Caco-2 (cell line): Measurements from ENCODE around the gene MCUB. TPM values are rescaled to one million over a fixed set of nuclear protein-coding genes. Genes with fewer than 3 reads are reported as not detected.

Experiments
- BruUV-seq: library from RNA; stranded (reverse); fragments of 400-500 nt; replicated peaks from 2 replicates; lab custom pipeline; 2021; lab: Mats Ljungman, UMichigan
- CTCF ChIA-PET: fragments of 300-600 bp; sonication (Branson Sonifier 250); formaldehyde crosslinking; loops from one replicate; lab custom pipeline; 2022; ENCODE audit warnings: antibody characterized with exemption; lab: Charles Lee
- POLR2A ChIA-PET: fragments of 300-600 bp; sonication (Branson Sonifier 250); formaldehyde crosslinking; loops from one replicate; lab custom pipeline; 2022; ENCODE audit warnings: antibody characterized with exemption; lab: Charles Lee
- DNase-seq, 2 experiments: peaks; one replicate each; pipeline versions ENCODE4 v3.0.0 to v3.0.0-alpha.2; 2020 to 2022
- H3K27me3 ChIP-seq: replicated peaks from 2 replicates; pipeline ENCODE4 v1.6.0; 2011; ENCODE audit warnings: low read length; ENCODE audit not compliant: control insufficient read depth, insufficient read depth
- H3K36me3 ChIP-seq: 2 replicates; pipeline ENCODE4 v1.5.1; 2011; ENCODE audit warnings: low read length; ENCODE audit not compliant: control insufficient read depth, insufficient read depth
- H3K4me1 ChIP-seq: fragments of 250-450 bp; sonication (Bioruptor Pico); 2 replicates; pipeline ENCODE4 v1.5.1; 2020; ENCODE audit warnings: mild to moderate bottlenecking
- H3K4me3 ChIP-seq: 2 replicates; pipeline ENCODE4 v1.5.1; 2011; ENCODE audit warnings: low read depth, mild to moderate bottlenecking, control low read depth, low read length
- H3K9me3 ChIP-seq: fragments of 250-450 bp; sonication (Bioruptor Pico); 2 replicates; pipeline ENCODE4 v1.5.1; 2020; ENCODE audit warnings: mild to moderate bottlenecking, moderate library complexity
- H3K27ac Mint-ChIP-seq: one replicate; pipeline ENCODE4 v1.8.0; 2022; ENCODE audit warnings: mixed read lengths; ENCODE audit not compliant: unreplicated experiment
- H3K27me3 Mint-ChIP-seq: one replicate; pipeline ENCODE4 v1.8.0; 2022; ENCODE audit warnings: mixed read lengths; ENCODE audit not compliant: insufficient read depth, unreplicated experiment
- H3K36me3 Mint-ChIP-seq: one replicate; pipeline ENCODE4 v1.8.0; 2022; ENCODE audit warnings: mild to moderate bottlenecking, mixed read lengths; ENCODE audit not compliant: insufficient read depth, unreplicated experiment
- H3K4me1 Mint-ChIP-seq: one replicate; pipeline ENCODE4 v1.8.0; 2022; ENCODE audit warnings: low read depth, mixed read lengths; ENCODE audit not compliant: unreplicated experiment
- H3K4me3 Mint-ChIP-seq: one replicate; pipeline ENCODE4 v1.8.0; 2022; ENCODE audit warnings: mild to moderate bottlenecking, moderate library complexity, mixed read lengths; ENCODE audit not compliant: unreplicated experiment
- H3K9me3 Mint-ChIP-seq: one replicate; pipeline ENCODE4 v1.8.0; 2022; ENCODE audit warnings: mixed read lengths; ENCODE audit not compliant: unreplicated experiment
- intact Hi-C: fragments of 100-400 bp; cut with micrococcal nuclease; formaldehyde crosslinking; loops from one replicate; pipeline ENCODE4 v1.10.0; 2022; ENCODE audit not compliant: unreplicated experiment
- total RNA-seq: library from RNA; stranded (reverse); gene quantifications from 2 replicates; pipeline ENCODE4 v1.2.3, GENCODE V29; 2022
- TF ChIP-seq, protein P1 (sequence below), 2 experiments: fragments of 200-600 bp in 1 of 2; IDR thresholded peaks; 1 replicate in 1 of 2; 2 replicates in 1 of 2; pipeline versions ENCODE4 v1.5.1 to v1.8.0; 2011 to 2022; ENCODE audit warnings: antibody characterized with exemption in 1 of 2, control low read depth in 1 of 2, inconsistent platforms in 1 of 2, low read depth in 1 of 2, low read length in 1 of 2, mild to moderate bottlenecking in 1 of 2, moderate library complexity in 1 of 2; ENCODE audit not compliant: insufficient read depth in 1 of 2, severe bottlenecking in 1 of 2, unreplicated experiment in 1 of 2

The MCUB gene
- total RNA-seq, 1 experiment from 2014 or later = 3.6 TPM

DNA sequence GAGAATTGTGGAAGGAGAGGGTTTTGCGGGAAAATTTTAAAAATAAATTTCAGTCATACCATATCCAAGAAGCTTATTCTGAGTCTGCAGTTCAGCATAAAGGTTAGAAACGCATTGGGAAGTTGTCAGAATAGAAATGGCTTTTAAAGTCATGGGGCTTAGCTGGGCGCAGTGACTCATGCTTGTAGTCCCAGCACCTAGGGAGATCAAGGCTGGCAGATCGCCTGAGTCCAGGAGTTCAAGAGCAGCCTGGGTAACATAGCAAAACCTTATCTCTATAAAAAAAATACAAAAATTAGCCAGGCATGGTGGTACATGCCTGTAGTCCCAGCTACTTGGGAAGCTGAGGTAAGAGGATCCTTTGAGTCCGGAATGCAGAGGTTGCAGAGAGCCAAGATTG is 173.7 kb downstream of the MCUB start:
- Histone ChIP-seq H3K36me3 (no peaks in the 10 kb centered on the region), H3K4me3 (no peak overlapping the region), H3K27me3 (no peaks in the 10 kb centered on the region), H3K9me3 (no peaks in the 10 kb centered on the region), H3K4me1 (0 out of 2 replicates have a peak, but pooled peaks cover 3% of the 10 kb centered on the region)
- ChIA-PET CTCF (no interaction called here), POLR2A (no interaction called here)
- no peak overlapping the region for H3K27ac Mint-ChIP-seq
- intact Hi-C loops = no loop called here
- TF ChIP-seq, protein P1, sequence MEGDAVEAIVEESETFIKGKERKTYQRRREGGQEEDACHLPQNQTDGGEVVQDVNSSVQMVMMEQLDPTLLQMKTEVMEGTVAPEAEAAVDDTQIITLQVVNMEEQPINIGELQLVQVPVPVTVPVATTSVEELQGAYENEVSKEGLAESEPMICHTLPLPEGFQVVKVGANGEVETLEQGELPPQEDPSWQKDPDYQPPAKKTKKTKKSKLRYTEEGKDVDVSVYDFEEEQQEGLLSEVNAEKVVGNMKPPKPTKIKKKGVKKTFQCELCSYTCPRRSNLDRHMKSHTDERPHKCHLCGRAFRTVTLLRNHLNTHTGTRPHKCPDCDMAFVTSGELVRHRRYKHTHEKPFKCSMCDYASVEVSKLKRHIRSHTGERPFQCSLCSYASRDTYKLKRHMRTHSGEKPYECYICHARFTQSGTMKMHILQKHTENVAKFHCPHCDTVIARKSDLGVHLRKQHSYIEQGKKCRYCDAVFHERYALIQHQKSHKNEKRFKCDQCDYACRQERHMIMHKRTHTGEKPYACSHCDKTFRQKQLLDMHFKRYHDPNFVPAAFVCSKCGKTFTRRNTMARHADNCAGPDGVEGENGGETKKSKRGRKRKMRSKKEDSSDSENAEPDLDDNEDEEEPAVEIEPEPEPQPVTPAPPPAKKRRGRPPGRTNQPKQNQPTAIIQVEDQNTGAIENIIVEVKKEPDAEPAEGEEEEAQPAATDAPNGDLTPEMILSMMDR (IDR thresholded peaks at IDR 0.05; ENCODE audit: insufficient read depth in 1 of 2, low read depth in 1 of 2, low read length in 1 of 2, severe bottlenecking in 1 of 2, unreplicated experiment in 1 of 2) = no peak
- H3K36me3 Mint-ChIP-seq = no peaks in the 10 kb centered on the region
- H3K4me1 Mint-ChIP-seq = no peaks in the 10 kb centered on the region
- peaks cover 3% of the 10 kb centered on the region for H3K27me3 Mint-ChIP-seq
- no TSS peak for BruUV-seq
- no peak overlapping the region for H3K4me3 Mint-ChIP-seq
- no peak for DNase-seq
- H3K9me3 Mint-ChIP-seq = no peaks in the 10 kb centered on the region

DNA sequence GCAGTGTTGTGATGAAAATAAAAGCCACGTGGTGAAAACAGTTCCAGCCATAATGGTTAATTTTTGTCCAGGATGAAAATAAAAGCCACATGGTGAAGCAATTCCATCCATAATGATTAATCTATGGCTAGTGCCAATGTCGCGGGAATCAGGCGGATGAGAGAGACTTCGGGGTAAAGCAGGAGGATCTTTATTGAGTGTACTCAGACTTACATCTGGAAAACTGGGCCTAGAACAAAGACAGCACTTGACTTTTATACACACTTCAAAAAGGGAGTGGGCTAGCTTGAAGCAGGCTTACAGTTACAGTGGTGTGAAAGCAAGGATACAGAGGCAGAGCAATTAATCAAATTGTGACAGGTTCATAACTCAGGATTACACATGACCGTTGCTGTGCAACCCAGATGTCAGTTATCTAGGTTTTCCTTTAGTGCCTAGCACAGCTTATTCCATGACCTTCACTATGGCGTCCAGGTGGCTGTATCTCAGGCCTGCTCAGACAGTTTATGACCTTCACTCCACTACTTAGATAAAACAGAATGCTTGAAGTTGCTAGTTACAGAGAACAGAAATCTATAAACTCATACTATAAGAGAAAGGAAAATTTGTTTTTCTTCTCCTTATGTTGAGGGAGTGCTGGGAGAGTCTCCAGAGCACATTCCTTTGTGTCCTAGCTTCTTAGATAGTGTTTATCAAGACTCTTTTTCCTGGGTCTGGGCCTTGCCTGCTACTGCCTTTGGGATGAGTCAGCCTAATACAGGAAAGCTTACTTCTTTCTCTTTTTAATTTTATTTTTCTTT is 175.7 kb downstream of the MCUB start:
- Mint-ChIP-seq H3K9me3 (no peaks in the 10 kb centered on the region), H3K36me3 (no peaks in the 10 kb centered on the region), H3K27ac (no peak overlapping the region), H3K4me3 (no peak overlapping the region), H3K4me1 (no peaks in the 10 kb centered on the region), H3K27me3 (peaks cover 6% of the 10 kb centered on the region)
- Histone ChIP-seq H3K4me3 (no peak overlapping the region), H3K4me1 (0 out of 2 replicates have a peak, but pooled peaks cover 3% of the 10 kb centered on the region), H3K36me3 (no peaks in the 10 kb centered on the region), H3K9me3 (no peaks in the 10 kb centered on the region), H3K27me3 (no peaks in the 10 kb centered on the region)
- BruUV-seq = no TSS peak
- no peak for DNase-seq
- intact Hi-C loops = no loop called here
- TF ChIP-seq, protein P1 (IDR thresholded peaks at IDR 0.05; ENCODE audit: insufficient read depth in 1 of 2, low read depth in 1 of 2, low read length in 1 of 2, severe bottlenecking in 1 of 2, unreplicated experiment in 1 of 2) = no peak
- CTCF ChIA-PET = no interaction called here
- POLR2A ChIA-PET = no interaction called here

Other genes starting within 250 kb of the MCUB start
- 29.0 and 29.5 TPM in 2 replicates for gene SEC24B, start 126.4 kb upstream of the MCUB start, total RNA-seq
- 35.9 and 36.7 TPM in 2 replicates for gene CASP6, start 143.2 kb downstream of the MCUB start, total RNA-seq
- gene PLA2G12A, start 169.8 kb downstream of the MCUB start, total RNA-seq = 34.1 and 47.8 TPM in 2 replicates
- gene CFI, start 241.8 kb downstream of the MCUB start, total RNA-seq = 0.19 TPM in 1 of 2 replicates, not detected in the other